Stimulated activated naive CD8-positive, alpha-beta T cell treated with anti-CD3 and anti-CD28 coated beads, Interleukin-15, Interleukin-2, amounts not matched to agents 100 ng/mL and 50 ng/mL, for 24 hours (primary cell): Measurements from ENCODE around the gene PPIP5K1.

Source experiments
- H3K27ac Mint-ChIP-seq: one replicate; pipeline ENCODE4 v1.8.0; 2021; ENCODE audit warnings: mild to moderate bottlenecking, mixed read lengths
- H3K27me3 Mint-ChIP-seq: one replicate; pipeline ENCODE4 v1.8.0; 2021; ENCODE audit warnings: mixed read lengths
- H3K36me3 Mint-ChIP-seq: one replicate; pipeline ENCODE4 v1.8.0; 2021; ENCODE audit warnings: low read depth, mixed read lengths
- H3K4me1 Mint-ChIP-seq: one replicate; pipeline ENCODE4 v1.8.0; 2021; ENCODE audit warnings: low read depth, mixed read lengths
- H3K4me3 Mint-ChIP-seq: one replicate; pipeline ENCODE4 v1.8.0; 2021; ENCODE audit warnings: mild to moderate bottlenecking, mixed read lengths
- H3K9me3 Mint-ChIP-seq: one replicate; pipeline ENCODE4 v1.8.0; 2021; ENCODE audit warnings: mixed read lengths

The PPIP5K1 gene

GRCh38 chr15:43492673-43493601 lies 97.1 kb downstream of the PPIP5K1 start, which contains the start of gene TP53BP1:
Gene TP53BP1 (minus strand): TSS chr15:43493156. CDS start chr15:43493043, 113 bp downstream.
- H3K27ac Mint-ChIP-seq, result peak within 1 kb of the TSS; percentile 94
- peak within 1 kb of the TSS; percentile 92 for H3K4me3 Mint-ChIP-seq
- H3K9me3 Mint-ChIP-seq, result no peaks in the 10 kb centered on the region
- peaks cover 23% of the 10 kb centered on the region for H3K36me3 Mint-ChIP-seq
- H3K4me1 Mint-ChIP-seq, result peaks cover 35% of the 10 kb centered on the region
- no peaks in the 10 kb centered on the region for H3K27me3 Mint-ChIP-seq

- peaks cover 35% of the 10 kb centered on the region for H3K4me1 Mint-ChIP-seq
- H3K9me3 Mint-ChIP-seq, result no peaks in the 10 kb centered on the region
- H3K36me3 Mint-ChIP-seq, result peaks cover 28% of the 10 kb centered on the region
- H3K27ac Mint-ChIP-seq, result peak overlapping the region; percentile 94
- no peaks in the 10 kb centered on the region for H3K27me3 Mint-ChIP-seq
- peak overlapping the region; percentile 92 for H3K4me3 Mint-ChIP-seq
Measured at GRCh38 chr15:43492266-43492665, 97.7 kb downstream of the PPIP5K1 start.

- Mint-ChIP-seq H3K36me3 (peaks cover 34% of the 10 kb centered on the region), H3K27ac (no peak overlapping the region), H3K4me3 (no peak overlapping the region)
Measured at GRCh38 chr15:43489191-43489590, 100.8 kb downstream of the PPIP5K1 start.

GRCh38 chr15:43488790-43489189 lies 101.2 kb downstream of the PPIP5K1 start:
- H3K4me3 Mint-ChIP-seq, result no peak overlapping the region
- H3K27me3 Mint-ChIP-seq, result no peaks in the 10 kb centered on the region

More at GRCh38 chr15:43489191-43489590, 100.8 kb downstream of the PPIP5K1 start:
- Mint-ChIP-seq H3K4me1 (peaks cover 31% of the 10 kb centered on the region), H3K9me3 (no peaks in the 10 kb centered on the region), H3K27me3 (no peaks in the 10 kb centered on the region)

GRCh38 chr15:43487271-43487895 lies 102.6 kb downstream of the PPIP5K1 start:
- Mint-ChIP-seq H3K36me3 (peaks cover 38% of the 10 kb centered on the region), H3K4me1 (peaks cover 24% of the 10 kb centered on the region), H3K27ac (no peak overlapping the region), H3K4me3 (no peak overlapping the region), H3K9me3 (no peaks in the 10 kb centered on the region), H3K27me3 (no peaks in the 10 kb centered on the region)

More at GRCh38 chr15:43488790-43489189, 101.2 kb downstream of the PPIP5K1 start:
- Mint-ChIP-seq H3K9me3 (no peaks in the 10 kb centered on the region), H3K36me3 (peaks cover 34% of the 10 kb centered on the region), H3K4me1 (peaks cover 29% of the 10 kb centered on the region), H3K27ac (no peak overlapping the region)

- Mint-ChIP-seq H3K36me3 (peaks cover 38% of the 10 kb centered on the region), H3K9me3 (no peaks in the 10 kb centered on the region), H3K27ac (no peak overlapping the region), H3K4me1 (peaks cover 10% of the 10 kb centered on the region), H3K27me3 (no peaks in the 10 kb centered on the region), H3K4me3 (no peak overlapping the region)
Measured at GRCh38 chr15:43484455-43484854, 105.6 kb downstream of the PPIP5K1 start.
